GM15510 (cell line): ENCODE results near the gene H2BW1.
"Not testable (repeated sequence)": the region's sequence is repeated elsewhere in the genome, so short reads cannot be mapped to it uniquely, and the experiment has no call there.

ENCODE experiments used
- POLR2A ChIP-seq: IDR thresholded peaks from 3 replicates; pipeline ENCODE4 v1.6.1; 2011; ENCODE audit warnings: borderline replicate concordance; ENCODE audit not compliant: insufficient read length; ENCODE audit errors: extremely low read depth

The H2BW1 gene

GRCh38 chrX:104013606-104014005, at the start of gene H2BW1:
H2BW1 (minus strand) TSS chrX:104013708; CDS start chrX:104013576, 132 bp downstream.
- no peak for TF ChIP-seq POLR2A

GRCh38 chrX:104047171-104047570, 33.7 kb upstream of the H2BW1 start:
- no peak for TF ChIP-seq POLR2A

- TF ChIP-seq POLR2A: no peak
Measured at GRCh38 chrX:104045642-104046041, 32.1 kb upstream of the H2BW1 start.

- no peak for TF ChIP-seq POLR2A
Measured at GRCh38 chrX:104041003-104041402, 27.5 kb upstream of the H2BW1 start.

DNA sequence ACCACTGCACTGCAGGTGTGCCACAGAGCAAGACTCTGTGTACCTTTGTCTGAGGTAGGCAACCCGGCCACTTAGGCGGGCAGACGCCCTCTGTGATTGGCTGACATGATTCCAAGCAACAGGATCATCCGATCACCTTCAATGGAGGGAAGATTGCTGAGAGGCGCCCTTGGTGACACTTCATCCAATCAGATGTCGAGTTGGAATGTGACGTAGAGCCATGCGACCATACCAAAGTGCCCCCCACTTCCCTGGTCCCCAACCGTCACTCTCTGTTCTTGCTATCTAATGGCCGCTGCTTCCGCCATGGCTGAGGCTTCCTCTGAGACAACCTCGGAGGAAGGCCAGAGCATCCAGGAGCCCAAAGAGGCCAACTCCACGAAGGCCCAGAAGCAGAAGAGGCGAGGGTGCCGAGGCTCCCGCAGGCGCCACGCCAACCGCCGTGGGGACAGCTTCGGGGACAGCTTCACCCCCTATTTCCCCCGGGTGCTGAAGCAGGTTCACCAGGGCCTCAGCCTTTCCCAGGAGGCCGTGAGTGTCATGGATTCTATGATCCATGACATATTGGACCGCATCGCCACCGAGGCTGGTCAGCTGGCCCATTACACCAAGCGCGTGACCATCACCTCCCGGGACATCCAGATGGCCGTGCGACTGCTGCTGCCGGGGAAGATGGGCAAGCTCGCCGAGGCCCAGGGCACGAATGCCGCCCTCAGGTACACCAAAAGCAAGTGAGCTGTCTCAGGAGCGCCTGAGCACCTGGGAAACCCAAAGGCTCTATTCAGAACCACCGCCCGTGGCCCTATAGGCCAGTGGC, 26.4 kb upstream of the H2BW1 start, which contains the start of gene H2BW2:
Gene H2BW2, plus strand, starts transcription at position 268 of the 817 bp plus-strand sequence. Its CDS starts 39 bp downstream, at position 307.
- no peak for TF ChIP-seq POLR2A

DNA sequence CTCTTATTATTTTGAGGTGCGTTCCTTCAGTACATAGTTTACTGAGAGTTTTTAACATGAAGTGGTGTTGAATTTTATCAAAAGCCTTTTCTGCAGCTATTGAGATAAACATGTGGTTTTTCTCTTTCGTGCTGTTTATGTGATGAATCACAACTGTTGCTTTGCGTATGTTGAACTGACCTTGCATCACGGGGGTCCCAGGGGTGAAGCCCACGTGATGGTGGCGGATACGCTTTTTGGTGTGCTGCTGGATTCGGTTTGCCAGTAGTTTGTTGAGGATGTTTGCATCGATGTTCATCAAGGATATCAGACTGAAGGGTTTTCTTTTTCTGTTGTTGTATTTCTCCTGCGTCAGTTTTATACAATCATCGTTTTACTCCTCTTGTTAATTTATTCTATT, 4.6 kb upstream of the H2BW1 start:
- TF ChIP-seq POLR2A: no peak

DNA sequence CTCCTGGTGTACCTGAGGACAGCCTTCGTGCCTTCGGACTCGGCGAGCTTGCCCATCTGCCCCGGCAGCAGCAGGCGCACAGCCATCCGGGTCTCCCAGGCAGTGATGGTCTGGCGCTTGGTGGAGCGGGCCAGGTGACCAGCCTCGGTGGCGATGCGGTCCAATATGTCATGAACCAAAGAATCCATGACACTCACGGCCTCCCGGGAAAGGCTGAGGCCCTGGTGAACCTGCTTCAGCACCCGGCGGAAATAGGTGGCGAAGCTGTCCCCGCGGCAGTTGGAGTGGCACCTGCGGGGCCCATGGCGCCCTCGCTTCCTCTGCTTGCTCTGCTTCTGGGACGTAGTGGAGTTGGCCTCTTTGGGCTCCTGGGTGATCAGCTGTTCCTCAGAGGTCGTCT, 350 bp downstream of the H2BW1 start:
- no peak for TF ChIP-seq POLR2A

DNA sequence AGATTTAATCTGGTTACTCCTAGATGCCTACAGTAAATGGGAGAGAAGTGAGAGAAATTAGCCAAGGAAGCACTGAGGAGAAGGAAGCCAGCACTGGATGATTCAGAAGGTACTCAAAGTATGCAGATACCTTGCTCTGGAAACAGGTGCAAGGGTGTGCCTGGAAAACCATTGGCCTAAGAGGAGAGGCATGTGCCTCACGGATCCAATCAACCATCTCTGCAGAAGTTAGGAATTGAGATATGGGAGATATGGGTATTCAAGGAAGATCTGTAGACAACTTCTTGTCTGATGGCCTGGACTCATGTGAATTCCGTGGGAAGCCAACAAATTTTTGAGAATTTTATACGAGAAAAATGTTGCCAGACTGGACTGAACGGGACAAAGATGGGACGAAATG, 4.7 kb downstream of the H2BW1 start:
- no peak for TF ChIP-seq POLR2A

GRCh38 chrX:103999234-103999633, 14.3 kb downstream of the H2BW1 start:
- TF ChIP-seq POLR2A: no peak

DNA sequence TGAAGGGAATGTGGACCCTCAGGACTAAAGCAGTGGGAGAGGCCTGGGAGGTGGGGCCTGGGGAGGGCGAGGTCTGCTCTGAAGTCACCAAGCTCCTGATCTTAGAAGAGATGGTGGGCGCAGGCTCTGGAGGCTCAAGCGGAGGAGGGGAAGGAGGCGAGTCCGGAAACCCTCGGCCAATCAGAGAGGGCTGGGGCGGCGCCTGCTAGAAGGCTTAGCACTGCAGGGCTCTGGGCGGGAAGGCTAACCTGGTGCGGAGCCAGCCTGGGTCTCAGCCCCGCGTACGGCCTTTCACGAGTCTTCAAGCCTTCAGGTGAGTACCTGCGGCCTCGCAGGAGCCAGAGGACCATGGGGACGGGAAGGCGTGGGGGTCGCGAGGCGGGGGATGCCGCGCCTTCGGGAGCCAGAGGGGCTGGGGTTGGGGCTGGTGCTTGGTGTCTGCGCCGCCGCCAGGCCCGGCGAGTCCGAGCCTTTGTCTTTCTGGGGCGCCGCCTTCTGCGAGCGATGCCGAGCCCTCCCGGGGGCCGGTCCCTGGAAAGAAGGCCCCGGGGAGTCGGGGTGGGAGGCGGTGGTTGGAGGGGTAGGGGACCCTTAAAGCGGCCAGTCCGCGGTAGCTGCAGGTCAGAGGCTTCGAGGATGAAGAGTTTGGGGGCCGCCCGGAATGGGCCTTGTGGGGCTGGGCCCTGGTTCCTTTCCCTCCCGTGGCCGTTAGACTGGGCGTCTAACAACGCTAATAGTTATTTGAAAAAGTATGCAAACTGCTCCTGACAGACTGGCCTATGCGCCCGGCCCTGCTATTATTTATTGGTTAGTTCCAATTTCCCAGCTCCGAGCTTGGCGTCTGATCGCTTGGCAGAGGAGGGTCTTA, 50.9 kb downstream of the H2BW1 start, which contains the start of gene TMSB15B:
Gene TMSB15B, plus strand, starts transcription at position 217 of the 868 bp plus-strand sequence.
- TF ChIP-seq POLR2A: not testable (repeated sequence)
